Neutrophil (primary cell): ENCODE data around the gene PPP1R15B.

Experiments
- H3K27ac ChIP-seq: fragments of 200-600 bp; sonication (generic); 2 replicates; pipeline ENCODE4 v1.5.1; 2016; ENCODE audit warnings: mild to moderate bottlenecking, moderate library complexity
- H3K27me3 ChIP-seq: fragments of 200-600 bp; sonication (generic); 2 replicates; pipeline ENCODE4 v1.6.0; 2016; ENCODE audit warnings: mild to moderate bottlenecking
- H3K36me3 ChIP-seq: fragments of 200-600 bp; sonication (generic); 2 replicates; pipeline ENCODE4 v1.5.1; 2017
- H3K4me1 ChIP-seq, 2 experiments: fragments of 200-600 bp in 1 of 2; sonication (generic) in 1 of 2; 1 replicate in 1 of 2; 2 replicates in 1 of 2; pipeline versions ENCODE4 v1.5.1 to v1.6.1; 2013 to 2016; ENCODE audit warnings: low read depth in 1 of 2, low read length in 1 of 2, mild to moderate bottlenecking in 1 of 2, moderate library complexity in 1 of 2; ENCODE audit not compliant: control insufficient read depth in 1 of 2, insufficient read depth in 1 of 2
- H3K4me3 ChIP-seq, 2 experiments: fragments of 200-600 bp in 1 of 2; sonication (generic) in 1 of 2; 1 replicate in 1 of 2; 2 replicates in 1 of 2; pipeline ENCODE4 v1.5.1; 2013 to 2016; ENCODE audit warnings: low read depth in 1 of 2, low read length in 1 of 2, mild to moderate bottlenecking in 1 of 2, moderate library complexity in 1 of 2
- H3K9me3 ChIP-seq: fragments of 200-600 bp; sonication (generic); 2 replicates; pipeline ENCODE4 v1.5.1; 2016
- CTCF ChIP-seq: fragments of 200-600 bp; sonication (generic); IDR thresholded peaks from 2 replicates; pipeline ENCODE4 v1.5.1; 2016; ENCODE audit warnings: antibody characterized with exemption

The PPP1R15B gene

GRCh38 chr1:204442376-204443259 is 31.0 kb upstream of the PPP1R15B start:
- Histone ChIP-seq H3K27ac (no peak overlapping the region), H3K27me3 (no peaks in the 10 kb centered on the region), H3K36me3 (no peaks in the 10 kb centered on the region), H3K9me3 (no peaks in the 10 kb centered on the region), H3K4me3 (no peak overlapping the region), H3K4me1 (no peaks in the 10 kb centered on the region)
- TF ChIP-seq CTCF, result no peak

DNA sequence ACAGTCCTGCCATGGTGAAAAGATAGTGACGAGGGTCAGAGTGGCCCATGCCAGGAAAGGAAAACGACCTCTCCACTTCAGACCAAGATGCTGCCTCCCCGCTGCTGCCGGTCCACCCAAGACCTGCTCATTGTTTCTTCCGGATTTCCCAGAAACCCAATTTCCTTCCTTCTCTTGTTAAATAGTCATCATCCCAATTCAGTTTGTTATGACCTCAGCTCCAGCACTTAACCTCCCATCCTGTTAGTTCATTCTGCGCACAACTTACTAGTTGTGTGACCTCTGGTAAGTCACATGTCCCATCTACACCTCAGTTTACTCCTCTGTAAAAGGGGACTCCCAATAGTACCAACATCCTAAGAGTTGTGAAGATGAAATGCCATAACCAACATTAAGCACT is 29.9 kb upstream of the PPP1R15B start:
- Histone ChIP-seq H3K4me3 (no peak overlapping the region), H3K36me3 (no peaks in the 10 kb centered on the region), H3K4me1 (no peaks in the 10 kb centered on the region), H3K9me3 (no peaks in the 10 kb centered on the region), H3K27ac (no peak overlapping the region), H3K27me3 (no peaks in the 10 kb centered on the region)
- no peak for TF ChIP-seq CTCF

GRCh38 chr1:204439621-204440375 is 28.2 kb upstream of the PPP1R15B start:
- Histone ChIP-seq H3K4me3 (no peak overlapping the region), H3K27me3 (no peaks in the 10 kb centered on the region), H3K36me3 (no peaks in the 10 kb centered on the region), H3K27ac (no peak overlapping the region), H3K4me1 (peaks cover 0 to 4% of the 10 kb centered on the region in 2 experiments), H3K9me3 (no peaks in the 10 kb centered on the region)
- TF ChIP-seq CTCF, result no peak

- no peak overlapping the region for H3K27ac ChIP-seq
- no peaks in the 10 kb centered on the region for H3K27me3 ChIP-seq
- no peak overlapping the region for H3K4me3 ChIP-seq
- H3K36me3 ChIP-seq, result no peaks in the 10 kb centered on the region
- peaks cover 0 to 4% of the 10 kb centered on the region in 2 experiments for H3K4me1 ChIP-seq
- H3K9me3 ChIP-seq, result no peaks in the 10 kb centered on the region
- TF ChIP-seq CTCF, result no peak
These were observed 27.0 kb upstream of the PPP1R15B start for GRCh38 chr1:204438628-204439027.

GRCh38 chr1:204437796-204438570 is 26.4 kb upstream of the PPP1R15B start:
- Histone ChIP-seq H3K4me3 (no peak overlapping the region), H3K4me1 (peaks cover 0 to 4% of the 10 kb centered on the region in 2 experiments), H3K36me3 (no peaks in the 10 kb centered on the region), H3K9me3 (no peaks in the 10 kb centered on the region), H3K27me3 (no peaks in the 10 kb centered on the region), H3K27ac (no peak overlapping the region)
- no peak for TF ChIP-seq CTCF
